Glomerular visceral epithelial cell (primary cell): ENCODE data around the gene GRK4.
A peak's percentile ranks its signal among the peaks of the same experiment; 100 is the strongest.
"Not testable (repeated sequence)": the region's sequence is repeated elsewhere in the genome, so short reads cannot be mapped to it uniquely, and the experiment has no call there.

Experiments
- DNase-seq: peaks from one replicate; pipeline ENCODE4 v3.0.0-alpha.2; 2016; ENCODE audit errors: extremely low spot score

GRK4 gene

DNA sequence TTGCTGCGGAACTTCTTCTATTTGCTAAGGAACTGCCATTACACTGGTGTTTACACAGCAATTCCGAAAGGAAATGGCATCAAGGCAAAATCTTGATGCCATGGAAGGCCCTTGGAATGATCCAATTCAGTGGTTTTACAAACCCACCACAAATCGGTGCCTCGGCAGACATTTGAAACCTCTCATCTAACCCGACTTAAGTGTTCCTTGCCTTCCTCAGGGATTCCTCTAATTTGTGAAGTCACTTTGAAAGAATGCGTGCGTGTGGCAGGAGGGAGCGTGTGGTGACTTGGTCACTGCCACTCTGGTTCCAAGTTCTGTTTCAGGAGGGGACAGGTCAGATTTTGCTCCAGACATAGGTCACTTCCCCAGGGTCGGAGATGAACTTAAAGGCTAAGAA lies 4.9 kb upstream of the GRK4 start:
- DNase-seq, result peak; percentile 61

DNA sequence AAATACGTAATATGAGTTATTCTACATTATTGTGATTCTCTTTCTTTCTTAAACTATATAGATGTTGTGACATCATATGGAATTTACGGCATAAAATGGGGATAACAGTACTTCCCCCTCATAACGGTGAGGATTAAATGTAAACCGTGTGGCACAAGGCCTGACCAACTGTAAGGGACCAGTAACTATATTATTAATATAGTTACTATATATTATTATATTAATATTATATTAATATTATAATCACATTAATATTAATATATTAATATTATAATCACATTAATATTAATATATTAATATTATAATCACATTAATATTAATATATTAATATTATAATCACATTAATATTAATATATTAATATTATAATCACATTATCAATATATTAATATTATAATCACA lies 2.9 kb upstream of the GRK4 start:
- DNase-seq, result not testable (repeated sequence)

DNA sequence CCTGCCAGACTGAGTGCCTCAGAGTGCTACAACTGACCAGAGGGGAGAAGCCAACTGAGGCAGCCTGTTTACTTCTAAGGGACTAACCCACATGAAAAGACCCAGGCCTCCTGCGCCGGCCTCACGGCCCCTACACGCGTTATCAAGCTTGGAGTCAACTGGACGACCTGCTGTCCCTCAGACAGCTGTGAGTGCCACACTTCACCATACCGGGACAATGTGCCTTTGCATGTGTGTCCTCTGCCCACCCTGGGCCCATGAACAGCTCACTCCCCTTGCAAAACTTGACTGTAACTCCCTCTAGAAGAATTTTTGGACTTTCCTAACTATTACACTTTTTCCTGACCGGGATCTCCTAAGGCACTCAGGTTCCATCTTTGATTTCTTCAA lies 2.0 kb upstream of the GRK4 start:
- DNase-seq, result no peak

DNA sequence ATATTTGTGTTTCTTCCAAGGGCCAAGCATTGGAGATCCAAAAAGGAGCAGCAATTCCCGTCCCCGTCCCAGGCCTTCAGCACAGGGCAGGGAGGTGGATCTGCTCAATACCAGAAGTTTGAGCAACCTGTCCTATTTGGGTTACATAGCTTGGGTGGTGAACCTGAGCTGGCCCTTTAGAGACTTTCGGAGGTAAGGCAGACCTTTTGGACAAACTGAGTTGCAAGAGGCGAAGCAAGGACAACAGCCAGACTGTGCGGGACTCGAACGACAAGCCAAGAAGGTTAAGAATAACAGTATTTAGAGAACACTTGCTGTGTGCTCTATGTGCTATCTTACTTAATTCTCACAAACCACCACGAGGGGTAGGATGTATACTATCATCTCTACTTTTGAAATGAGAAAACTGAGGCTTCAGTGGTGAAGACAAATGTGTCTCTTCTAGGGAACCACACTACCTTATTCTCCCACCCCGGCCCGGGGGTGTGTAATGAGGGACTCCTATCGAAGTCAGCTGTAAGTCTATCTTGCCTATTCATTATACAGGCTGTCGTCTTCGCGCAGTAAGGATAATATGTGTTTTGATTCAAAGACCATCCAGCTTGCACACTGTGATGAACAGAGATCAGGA lies 1.4 kb upstream of the GRK4 start:
- DNase-seq, result no peak

DNA sequence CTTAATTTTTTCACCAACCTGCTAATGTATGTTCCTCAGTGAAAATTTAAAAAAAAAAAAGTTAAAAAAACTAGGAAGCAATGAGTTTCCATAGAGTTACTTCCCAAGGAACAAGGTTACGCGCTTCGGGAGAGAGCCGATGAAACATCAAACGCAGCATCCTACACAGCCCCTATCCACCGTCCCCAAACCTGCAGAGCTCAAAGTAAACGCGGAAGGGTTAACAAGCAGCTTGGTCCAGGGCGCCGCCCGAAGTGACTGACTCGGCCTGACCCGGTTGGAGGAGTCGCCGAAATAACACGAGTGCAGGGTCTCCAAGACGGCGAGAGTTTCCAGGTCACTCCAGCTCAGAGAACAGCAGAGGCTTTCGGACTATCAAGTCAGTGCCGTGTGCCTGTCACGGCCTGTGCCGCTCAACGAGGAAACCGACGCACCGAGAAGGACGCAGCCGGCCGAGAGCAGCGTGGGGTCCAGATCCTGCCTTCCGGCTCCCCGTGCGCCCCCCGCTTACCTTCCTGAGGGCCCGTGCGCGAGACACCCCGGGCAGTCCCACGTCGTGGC lies 677 bp upstream of the GRK4 start:
- DNase-seq, result peak; percentile 54

DNA sequence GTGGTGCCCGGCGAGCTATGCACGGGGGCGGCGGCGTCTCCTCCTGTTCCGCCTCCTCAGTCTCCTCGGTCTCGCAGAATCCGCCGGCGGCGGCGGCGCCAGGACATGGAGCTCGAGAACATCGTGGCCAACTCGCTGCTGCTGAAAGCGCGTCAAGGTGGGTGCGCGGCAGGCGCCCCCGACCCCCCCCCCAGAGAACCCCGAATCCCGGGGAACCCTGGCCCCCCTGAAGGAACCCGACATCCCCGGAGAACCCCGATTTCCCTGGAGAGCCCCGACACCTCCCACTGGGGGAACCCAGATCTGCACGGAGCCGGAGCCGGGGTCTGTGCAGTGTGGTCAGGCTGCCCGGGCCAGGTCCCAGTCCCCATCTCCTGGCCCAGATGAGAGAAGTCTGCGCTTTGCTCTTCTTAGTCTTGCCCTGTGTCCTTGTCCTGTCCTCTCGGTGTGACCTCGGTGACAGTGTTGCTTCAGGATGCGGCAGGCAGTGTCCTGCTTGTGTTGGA lies 648 bp downstream of the GRK4 start:
- peak; percentile 51 for DNase-seq

DNA sequence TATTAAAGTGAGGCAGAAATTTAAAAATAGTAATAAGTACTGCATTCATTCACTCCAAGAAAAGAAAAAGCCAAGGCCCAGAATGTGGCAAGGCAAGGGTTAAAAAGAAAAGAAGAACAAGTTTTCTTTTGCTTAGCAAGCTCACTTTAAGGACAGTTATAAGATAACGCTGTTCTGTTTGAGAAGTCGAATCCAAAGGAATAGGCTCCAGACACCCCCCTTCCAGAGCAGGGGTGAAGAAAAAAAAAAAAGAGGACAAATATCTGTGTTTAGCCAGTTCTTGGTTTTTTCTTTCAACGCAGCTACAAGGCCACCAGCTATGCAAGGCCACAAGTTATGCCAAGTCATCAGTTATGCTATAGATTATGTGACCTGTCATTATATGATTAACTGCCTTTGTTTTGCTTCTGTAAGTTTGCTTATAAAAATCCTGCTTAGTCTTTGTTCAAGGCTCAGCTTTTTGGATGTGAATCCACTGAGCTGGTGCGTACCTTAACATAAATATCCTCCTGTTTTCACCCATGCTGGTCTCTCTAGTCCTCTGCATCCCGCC lies 1.4 kb downstream of the GRK4 start:
- DNase-seq, result no peak

DNA sequence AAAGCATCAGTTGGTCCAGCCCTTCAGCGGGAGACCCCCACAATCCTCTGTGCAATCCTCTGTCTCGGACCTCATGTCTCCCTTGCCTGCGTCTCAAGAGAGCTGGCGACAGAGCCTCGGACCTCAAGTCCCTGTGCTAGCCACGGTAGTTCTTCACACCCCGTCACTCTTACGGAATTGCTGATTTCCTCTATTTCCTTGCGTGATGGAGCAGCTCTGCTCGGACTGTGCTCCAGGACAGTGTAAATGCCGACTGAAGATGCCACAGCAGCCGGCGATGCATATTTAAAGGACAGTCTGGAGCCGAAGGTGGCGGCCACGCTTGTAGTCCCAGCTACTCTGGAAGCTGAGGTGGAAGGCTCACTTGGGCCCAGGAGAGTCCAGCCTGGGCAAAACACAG lies 1.9 kb downstream of the GRK4 start:
- no peak for DNase-seq

DNA sequence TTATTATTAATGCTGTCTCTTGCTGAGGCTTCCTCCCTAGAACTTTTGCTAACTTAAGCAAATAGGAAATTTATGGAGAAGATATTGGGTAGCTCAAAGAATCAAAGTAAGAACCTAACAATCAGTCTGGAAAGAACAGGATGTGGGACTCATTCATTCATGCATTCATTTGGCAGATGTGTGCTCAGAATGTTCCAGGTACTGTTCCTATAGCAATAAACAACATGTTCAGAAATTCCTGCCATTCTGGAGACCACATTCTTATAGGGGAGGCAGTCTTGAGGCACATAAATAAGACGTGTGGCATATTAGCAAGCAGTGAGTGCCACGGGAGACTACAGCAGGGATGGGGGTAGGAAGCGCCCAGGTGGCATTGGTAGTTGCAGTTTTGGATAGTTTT lies 5.0 kb downstream of the GRK4 start:
- peak; percentile 34 for DNase-seq

DNA sequence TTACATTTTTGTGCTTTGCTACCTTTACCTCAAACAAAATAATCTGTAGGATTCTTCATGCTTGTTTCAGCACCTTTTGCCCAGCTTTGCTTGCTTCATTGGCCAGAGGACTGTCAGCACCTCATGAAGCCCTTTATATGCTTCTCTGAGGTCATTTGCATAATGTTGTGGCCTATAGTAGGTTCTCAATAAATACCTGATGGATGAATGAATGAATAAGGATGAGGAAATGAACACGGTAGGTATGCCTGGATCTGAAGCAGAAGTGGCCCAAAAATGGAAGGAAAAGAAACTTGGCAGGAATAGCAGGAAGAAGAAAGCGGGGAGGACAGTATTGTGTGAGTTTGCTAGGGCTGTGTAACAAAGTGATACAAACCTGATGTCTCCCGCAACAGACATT lies 7.9 kb downstream of the GRK4 start:
- DNase-seq, result no peak

DNA sequence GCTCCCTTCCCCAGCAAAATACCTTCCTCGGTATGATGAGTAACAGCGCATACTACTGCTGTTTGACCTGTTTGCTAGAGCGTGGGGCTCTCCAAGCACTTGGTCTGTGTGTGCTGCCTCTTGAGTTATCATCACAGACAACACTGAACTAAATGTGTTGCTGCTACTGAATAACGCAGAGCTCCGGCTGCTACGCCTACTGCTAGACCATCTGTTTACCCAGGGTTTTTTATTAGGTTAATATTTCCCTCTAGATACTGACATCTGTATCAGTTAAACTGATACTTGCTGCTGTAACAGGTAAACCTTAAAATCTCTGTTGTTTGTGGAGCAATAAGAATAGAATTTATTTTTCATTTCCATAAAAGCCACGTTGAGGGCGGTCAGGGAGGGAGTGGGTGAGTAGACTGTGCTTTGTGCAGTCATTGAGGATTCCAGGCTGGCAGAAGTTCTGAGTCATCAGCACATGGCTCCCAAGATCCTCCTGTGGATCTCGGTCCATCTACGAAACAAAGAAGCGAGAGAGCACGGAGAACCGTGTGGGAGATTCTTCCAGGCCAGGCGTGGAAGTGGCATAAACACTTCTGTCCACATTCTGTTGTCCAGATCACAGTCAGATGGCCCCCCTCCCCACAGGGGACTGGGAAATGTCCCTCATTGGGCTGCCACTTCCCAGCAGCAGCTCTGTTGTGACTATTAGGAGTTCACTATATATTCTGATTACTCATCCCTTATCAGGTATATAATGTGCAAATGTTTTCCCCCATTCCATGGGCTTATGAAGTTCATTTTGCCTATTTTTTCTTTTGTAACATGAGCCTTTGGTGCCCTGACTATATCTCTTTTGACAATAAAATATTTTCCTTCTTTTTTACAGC lies 14.1 kb downstream of the GRK4 start:
- peak; percentile 20 for DNase-seq

DNA sequence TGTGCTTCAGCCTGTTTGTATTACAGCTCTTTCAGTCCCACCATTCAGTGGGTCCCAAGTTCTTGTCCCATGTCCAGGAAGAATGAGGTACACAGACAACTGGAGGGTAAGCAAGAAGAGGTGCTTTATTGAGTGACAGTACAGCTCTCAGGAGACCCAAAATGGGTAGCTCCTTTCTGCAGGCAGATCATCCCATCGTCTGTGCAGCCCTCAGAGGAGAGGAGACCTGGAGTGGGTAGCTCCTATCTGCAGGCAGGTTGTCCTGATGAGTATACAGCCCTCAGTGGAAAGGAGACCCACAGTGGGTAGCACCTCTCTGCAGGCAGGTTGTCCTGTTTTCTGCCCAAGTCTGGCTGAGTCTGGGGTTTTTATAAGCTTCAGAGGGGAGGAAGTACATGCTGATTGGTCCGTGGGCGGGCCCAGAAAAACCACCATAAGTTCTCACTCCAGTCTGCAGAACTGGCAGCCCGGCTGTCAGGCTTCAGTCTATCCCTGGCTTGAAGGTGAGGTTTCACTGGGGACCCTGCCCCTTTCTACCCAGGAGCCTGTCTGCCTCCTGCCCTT lies 18.0 kb downstream of the GRK4 start:
- no peak for DNase-seq

DNA sequence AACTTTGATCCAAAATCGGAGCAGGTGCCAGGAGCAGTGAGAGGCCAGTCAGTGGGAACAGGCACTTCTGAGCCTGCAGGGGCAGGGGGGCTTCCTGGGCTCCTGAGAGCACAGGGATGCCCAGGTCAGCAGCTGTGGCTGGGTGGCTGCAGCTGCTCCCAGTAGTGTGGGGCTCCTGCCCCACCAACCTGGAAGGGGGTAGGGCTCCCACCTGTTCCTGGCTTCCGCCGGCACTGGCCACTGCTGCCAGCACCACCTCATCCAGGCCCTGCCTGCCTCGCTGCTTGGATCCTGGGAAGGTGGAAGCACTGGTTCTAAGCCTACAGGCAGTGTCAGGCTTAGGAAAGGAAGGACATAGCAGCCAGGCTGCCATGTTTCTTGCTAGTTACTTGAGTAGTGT lies 18.6 kb downstream of the GRK4 start:
- no peak for DNase-seq

DNA sequence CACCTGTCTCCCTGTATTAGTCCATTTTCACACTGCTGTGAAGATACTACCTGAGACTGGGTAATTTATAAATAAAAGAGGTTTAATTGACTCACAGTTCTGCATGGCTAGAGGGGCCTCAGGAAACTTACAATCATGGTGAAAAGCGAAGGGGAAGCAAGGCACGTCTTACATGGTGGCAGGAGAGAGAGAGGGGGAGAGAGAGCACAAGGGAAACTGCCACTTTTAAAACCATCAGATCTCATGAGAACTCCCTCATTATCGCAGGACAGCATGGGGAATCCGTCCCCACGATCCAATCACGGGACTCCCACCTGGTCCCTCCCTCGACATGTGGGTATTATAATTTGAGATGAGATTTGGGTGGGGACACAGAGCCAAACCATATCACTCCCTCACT lies 20.3 kb downstream of the GRK4 start:
- DNase-seq, result not testable (repeated sequence)

DNA sequence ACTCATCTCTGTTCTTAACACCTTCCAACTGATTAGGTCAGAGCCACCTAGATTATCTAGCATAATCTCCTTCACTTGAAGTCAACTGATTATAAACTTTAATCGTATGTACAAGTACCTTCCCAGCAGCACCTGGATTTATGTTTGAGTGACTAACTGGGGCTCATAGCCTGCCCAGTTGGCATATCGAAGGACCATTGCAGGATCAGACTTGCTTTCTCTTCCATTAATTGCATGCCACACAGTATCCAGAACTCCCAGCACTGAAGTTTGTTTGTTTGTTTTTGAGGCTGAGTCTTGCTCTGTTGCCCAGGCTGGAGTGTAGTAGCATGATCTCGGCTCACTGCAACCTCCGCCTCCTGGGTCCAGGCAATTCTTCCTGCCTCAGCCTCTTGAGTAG lies 27.9 kb downstream of the GRK4 start:
- no peak for DNase-seq

DNA sequence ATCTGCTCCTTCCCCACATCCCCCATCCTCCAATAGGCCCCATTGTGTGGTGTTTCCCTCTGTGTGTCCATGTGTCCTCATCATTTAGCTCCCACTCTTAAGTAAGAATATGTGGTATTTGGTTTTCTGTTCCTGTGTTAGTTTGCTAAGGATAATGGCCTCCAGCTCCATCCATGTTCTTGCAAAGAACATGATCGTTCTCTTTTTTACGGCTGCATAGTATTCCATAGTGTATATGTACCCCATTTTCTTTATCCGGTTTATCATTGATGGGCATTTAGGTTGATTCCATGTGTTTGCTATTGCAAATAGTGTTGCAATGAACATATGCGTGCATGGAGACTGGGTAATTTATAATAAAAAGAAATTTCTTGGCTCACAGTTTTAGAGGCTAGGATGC lies 31.5 kb downstream of the GRK4 start:
- DNase-seq, result no peak

DNA sequence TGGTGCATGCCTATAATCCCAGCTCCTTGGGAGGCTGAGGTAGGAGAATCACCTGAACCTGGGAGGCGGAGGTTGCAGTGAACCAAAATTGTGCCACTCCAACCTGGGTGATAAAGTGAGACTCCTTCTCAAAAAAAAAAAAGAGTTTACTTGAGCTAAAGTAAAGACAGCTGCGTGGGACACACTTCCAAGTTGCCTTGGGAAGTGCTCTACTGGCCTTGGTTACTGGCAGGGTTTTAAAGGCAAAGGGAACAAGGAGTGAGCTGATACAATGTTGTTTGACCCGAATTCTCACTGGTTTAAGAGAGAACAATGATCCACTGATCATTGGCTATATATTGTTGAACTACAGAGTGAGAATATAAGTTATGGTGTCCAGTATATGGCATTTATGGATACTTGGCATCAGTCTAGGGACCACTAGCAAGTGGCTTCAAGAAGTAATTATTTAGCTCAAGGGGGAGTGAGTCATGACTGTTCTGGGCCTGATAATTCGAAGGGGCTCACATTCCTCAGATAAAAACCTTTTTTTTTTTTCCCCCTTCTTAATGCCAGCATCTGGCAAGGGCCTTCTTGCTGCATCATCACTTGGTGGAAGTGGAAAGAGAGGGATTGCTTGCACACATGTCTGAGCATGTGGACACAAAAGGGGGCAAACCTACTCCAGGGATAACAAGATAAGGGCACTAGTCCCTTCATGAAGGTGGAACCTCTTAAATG lies 32.3 kb downstream of the GRK4 start:
- no peak for DNase-seq

DNA sequence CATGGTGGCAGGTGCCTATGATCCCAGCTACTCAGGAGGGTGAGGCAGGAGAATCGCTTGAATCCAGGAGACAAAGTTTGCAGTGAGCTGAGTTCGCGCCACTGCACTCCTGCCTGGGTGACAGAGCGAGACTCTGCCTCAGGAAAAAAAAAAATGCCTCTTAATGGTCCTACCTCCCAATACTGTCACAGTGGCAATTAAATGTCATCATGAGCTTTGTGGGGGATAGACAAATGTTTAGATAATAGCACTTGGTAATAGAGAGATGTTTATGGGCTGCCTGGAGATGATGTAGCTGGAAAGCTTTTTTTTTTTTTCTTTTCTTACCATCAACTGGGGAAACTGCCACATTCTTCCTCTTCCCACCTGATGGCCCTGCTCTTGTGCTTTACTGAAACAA lies 33.0 kb downstream of the GRK4 start:
- DNase-seq, result no peak

DNA sequence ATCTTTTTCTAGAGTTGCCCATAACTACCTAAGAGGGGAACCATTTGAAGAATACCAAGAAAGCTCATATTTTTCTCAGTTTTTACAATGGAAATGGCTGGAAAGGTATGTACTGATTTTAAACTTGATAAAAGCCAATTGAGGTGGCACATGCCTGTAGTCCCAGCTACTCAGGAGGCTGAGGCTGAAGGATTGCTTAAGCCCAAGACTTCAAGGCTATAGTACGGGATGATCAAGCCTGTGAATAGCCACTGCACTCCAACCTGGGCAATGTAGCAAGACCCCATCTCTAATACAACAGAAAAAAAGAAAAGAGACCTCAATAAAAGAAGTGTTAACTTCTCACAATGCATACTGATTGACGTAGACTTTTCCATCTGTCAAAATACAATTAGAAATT lies 44.4 kb downstream of the GRK4 start:
- DNase-seq, result no peak

DNA sequence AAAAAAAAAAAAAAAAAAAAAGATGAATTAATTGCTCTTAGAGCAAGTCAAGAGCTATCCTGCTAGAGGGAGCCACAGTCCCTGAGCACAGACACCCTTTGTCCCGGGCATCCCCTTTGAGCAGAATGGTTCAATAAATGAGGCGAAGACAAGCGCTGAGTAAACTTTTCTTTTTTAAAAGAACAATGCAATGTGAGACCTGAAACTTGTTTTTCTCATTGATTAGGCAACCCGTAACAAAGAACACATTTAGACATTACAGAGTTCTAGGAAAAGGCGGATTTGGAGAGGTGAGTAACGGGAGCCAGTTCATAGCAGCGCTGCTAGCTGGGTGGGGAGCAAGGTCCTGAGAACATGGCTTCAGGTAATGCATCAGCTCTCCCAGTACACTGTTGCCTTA lies 46.1 kb downstream of the GRK4 start:
- DNase-seq, result no peak

DNA sequence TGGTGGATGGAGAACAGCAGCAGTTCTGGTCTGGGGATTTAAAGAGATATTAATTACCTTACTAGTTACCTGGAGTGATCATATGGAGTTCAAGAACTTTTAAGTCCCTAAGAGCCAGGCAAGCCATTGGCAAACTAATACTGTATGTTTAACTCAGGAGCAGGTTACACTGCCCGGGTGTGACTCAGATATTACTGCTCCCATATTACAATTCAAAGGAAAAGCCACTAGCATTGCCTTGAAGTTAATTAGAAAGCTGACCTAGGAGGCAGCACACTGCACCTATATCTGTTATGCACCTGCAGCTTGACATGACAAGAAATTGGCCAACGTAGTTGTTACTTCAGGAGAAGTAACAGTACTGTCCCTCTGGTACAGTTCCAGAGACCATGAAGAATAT lies 47.2 kb downstream of the GRK4 start:
- DNase-seq, result no peak

DNA sequence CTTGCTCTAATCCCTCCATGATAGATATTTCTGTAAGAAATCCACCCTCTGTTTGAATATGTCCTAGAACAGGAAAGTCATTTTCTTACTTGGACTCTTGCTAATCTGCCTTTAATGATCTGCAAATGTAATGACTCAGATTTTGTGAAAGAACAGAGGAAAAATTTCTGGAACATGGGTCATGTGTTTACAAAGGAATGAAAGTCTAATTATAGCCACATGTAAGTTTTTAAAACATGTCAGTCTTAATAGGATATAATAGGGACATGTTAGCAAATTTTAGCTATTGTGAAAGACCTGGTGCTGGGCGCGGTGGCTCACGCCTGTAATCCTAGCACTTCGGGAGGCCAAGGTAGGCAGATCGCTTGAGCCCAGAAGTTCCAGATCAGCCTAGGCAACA lies 47.6 kb downstream of the GRK4 start:
- no peak for DNase-seq
